IMR-90 (cell line): Measurements from ENCODE around the gene SLC49A4. TPM values are rescaled to one million over a fixed set of nuclear protein-coding genes. Genes with fewer than 3 reads are reported as not detected.

Source experiments
- ATAC-seq: fragments of 200-7000 bp; cut with Tn5 transposase; 2 replicates; pipeline ENCODE4 v1.9.1; 2020; ENCODE audit warnings: low read depth, mild to moderate bottlenecking, moderate library complexity
- BruUV-seq: library from RNA; stranded (reverse); fragments of 400-500 nt; replicated peaks from 2 replicates; lab custom pipeline; 2021; lab: Mats Ljungman, UMichigan
- CTCF ChIA-PET: fragments of 300-600 bp; formaldehyde crosslinking; extraction: SDS; loops from one replicate; lab custom pipeline; 2021; ENCODE audit warnings: antibody characterized with exemption; lab: Yijun Ruan, JAX
- POLR2A ChIA-PET: fragments of 300-600 bp; sonication (Branson Sonifier 250); formaldehyde crosslinking; loops from one replicate; lab custom pipeline; 2022; ENCODE audit warnings: antibody characterized with exemption; ENCODE audit not compliant: unreplicated experiment; lab: Charles Lee
- DNase-seq: peaks from one replicate; pipeline ENCODE4 v3.0.0; 2013
- H2AFZ ChIP-seq: replicated peaks from 2 replicates; pipeline ENCODE3; 2013; ENCODE audit warnings: low read length, mild to moderate bottlenecking; ENCODE audit not compliant: poor library complexity
- H2AK5ac ChIP-seq: 2 replicates; pipeline ENCODE4 v1.6.1; 2013; ENCODE audit warnings: low read depth, low read length, inconsistent platforms
- H2AK9ac ChIP-seq: replicated peaks from 2 replicates; pipeline ENCODE3; 2013; ENCODE audit warnings: mild to moderate bottlenecking, low read depth, low read length, moderate library complexity; ENCODE audit not compliant: poor library complexity
- H2BK120ac ChIP-seq: 2 replicates; pipeline ENCODE4 v1.6.1; 2013; ENCODE audit warnings: low read depth, low read length, inconsistent platforms
- H2BK15ac ChIP-seq: 3 replicates; pipeline ENCODE4 v1.6.1; 2013; ENCODE audit warnings: low read depth, low read length, inconsistent platforms
- H2BK20ac ChIP-seq: 2 replicates; pipeline ENCODE4 v1.6.1; 2013; ENCODE audit warnings: low read depth, mild to moderate bottlenecking, inconsistent platforms, low read length, moderate library complexity
- H2BK5ac ChIP-seq: 2 replicates; pipeline ENCODE4 v1.6.1; 2013; ENCODE audit warnings: mild to moderate bottlenecking, low read depth, low read length, inconsistent platforms; ENCODE audit not compliant: poor library complexity, severe bottlenecking
- H3K14ac ChIP-seq: replicated peaks from 2 replicates; pipeline ENCODE4 v1.6.1; 2013; ENCODE audit warnings: low read depth, low read length, inconsistent platforms
- H3K18ac ChIP-seq: 2 replicates; pipeline ENCODE4 v1.6.1; 2013; ENCODE audit warnings: low read depth, low read length, control low read depth
- H3K23ac ChIP-seq: 2 replicates; pipeline ENCODE4 v1.6.1; 2013; ENCODE audit warnings: low read depth, low read length, inconsistent platforms
- H3K27ac ChIP-seq: 2 replicates; pipeline ENCODE4 v1.5.1; 2013; ENCODE audit warnings: mild to moderate bottlenecking, control low read depth, low read length; ENCODE audit not compliant: insufficient read depth
- H3K27me3 ChIP-seq: 2 replicates; pipeline ENCODE4 v1.6.1; 2013; ENCODE audit warnings: low read length; ENCODE audit not compliant: control insufficient read depth, insufficient read depth
- H3K36me3 ChIP-seq: 2 replicates; pipeline ENCODE4 v1.6.1; 2013; ENCODE audit warnings: low read length, mixed read lengths; ENCODE audit not compliant: control insufficient read depth, insufficient read depth
- H3K4ac ChIP-seq: 2 replicates; pipeline ENCODE4 v1.6.1; 2013; ENCODE audit warnings: low read depth, low read length, inconsistent platforms
- H3K4me1 ChIP-seq: 2 replicates; pipeline ENCODE4 v1.6.1; 2013; ENCODE audit warnings: low read length, mixed read lengths; ENCODE audit not compliant: control insufficient read depth, insufficient read depth
- H3K4me2 ChIP-seq: 2 replicates; pipeline ENCODE4 v1.6.1; 2013; ENCODE audit warnings: low read depth, mild to moderate bottlenecking, control low read depth, low read length, moderate library complexity
- H3K4me3 ChIP-seq: 2 replicates; pipeline ENCODE4 v1.5.1; 2013; ENCODE audit warnings: low read depth, mild to moderate bottlenecking, control low read depth, low read length, moderate library complexity; ENCODE audit not compliant: insufficient read depth
- H3K56ac ChIP-seq: 2 replicates; pipeline ENCODE4 v1.6.1; 2013; ENCODE audit warnings: low read length, inconsistent platforms; ENCODE audit not compliant: insufficient read depth; ENCODE audit errors: extremely low read depth
- H3K79me1 ChIP-seq, 2 experiments: 2 replicates each; pipeline ENCODE4 v1.6.1; 2013; ENCODE audit warnings: low read length in 2 of 2, inconsistent platforms in 1 of 2, low read depth in 1 of 2
- H3K9ac ChIP-seq: 2 replicates; pipeline ENCODE4 v1.6.1; 2013; ENCODE audit warnings: low read depth, low read length, control low read depth
- H3K9me1 ChIP-seq: 2 replicates; pipeline ENCODE4 v1.6.1; 2013; ENCODE audit warnings: low read length, inconsistent platforms; ENCODE audit not compliant: insufficient read depth
- H3K9me3 ChIP-seq: 2 replicates; pipeline ENCODE4 v1.6.1; 2013; ENCODE audit warnings: low read length; ENCODE audit not compliant: control insufficient read depth, insufficient read depth
- H4K20me1 ChIP-seq: 2 replicates; pipeline ENCODE4 v1.6.1; 2013; ENCODE audit warnings: low read length, inconsistent platforms; ENCODE audit not compliant: insufficient read depth
- H4K5ac ChIP-seq: 2 replicates; pipeline ENCODE4 v1.6.1; 2013; ENCODE audit warnings: mild to moderate bottlenecking, low read depth, low read length, control low read depth
- H4K8ac ChIP-seq, 2 experiments: 2 replicates each; pipeline ENCODE4 v1.6.1; 2013; ENCODE audit warnings: low read depth in 2 of 2, low read length in 2 of 2, control low read depth in 1 of 2, inconsistent platforms in 1 of 2
- H4K91ac ChIP-seq: 2 replicates; pipeline ENCODE4 v1.6.1; 2013; ENCODE audit warnings: low read depth, low read length, inconsistent platforms; ENCODE audit not compliant: insufficient read depth
- BHLHE40 ChIP-seq: fragments of 150-350 bp; IDR thresholded peaks from 2 replicates; pipeline ENCODE4 v1.6.1; 2016; ENCODE audit warnings: mild to moderate bottlenecking, low read depth, low read length
- CEBPB ChIP-seq: IDR thresholded peaks from 2 replicates; pipeline ENCODE4 v1.6.1; 2012; ENCODE audit warnings: low read depth, low read length, improper control_type of control experiment
- CHD1 ChIP-seq: IDR thresholded peaks from 2 replicates; pipeline ENCODE4 v1.6.1; 2012; ENCODE audit warnings: low read depth, low read length, improper control_type of control experiment
- ELK1 ChIP-seq: fragments of 150-350 bp; IDR thresholded peaks from 2 replicates; pipeline ENCODE4 v1.6.1; 2016; ENCODE audit warnings: low read depth, mild to moderate bottlenecking, low read length, moderate library complexity, borderline replicate concordance
- FOS ChIP-seq: fragments of 150-350 bp; IDR thresholded peaks from 2 replicates; pipeline ENCODE4 v1.6.1; 2016; ENCODE audit warnings: low read depth, low read length
- MAZ ChIP-seq: IDR thresholded peaks from 2 replicates; pipeline ENCODE4 v1.6.1; 2012; ENCODE audit warnings: low read depth, mild to moderate bottlenecking, low read length, improper control_type of control experiment, moderate library complexity, borderline replicate concordance
- MXI1 ChIP-seq: IDR thresholded peaks from 2 replicates; pipeline ENCODE4 v1.6.1; 2012; ENCODE audit warnings: low read depth, mild to moderate bottlenecking, low read length, moderate library complexity, borderline replicate concordance
- NFE2L2 ChIP-seq: fragments of 150-350 bp; IDR thresholded peaks from 2 replicates; pipeline ENCODE4 v1.6.1; 2016; ENCODE audit warnings: low read depth, mild to moderate bottlenecking, low read length
- POLR2A ChIP-seq: IDR thresholded peaks from 2 replicates; pipeline ENCODE4 v1.6.1; 2012; ENCODE audit warnings: mild to moderate bottlenecking, low read depth, low read length
- RAD21 ChIP-seq: IDR thresholded peaks from 2 replicates; pipeline ENCODE4 v1.6.1; 2012; ENCODE audit warnings: low read length, improper control_type of control experiment
- RCOR1 ChIP-seq: IDR thresholded peaks from 2 replicates; pipeline ENCODE4 v1.6.1; 2012; ENCODE audit warnings: mild to moderate bottlenecking, low read length, improper control_type of control experiment; ENCODE audit not compliant: insufficient replicate concordance
- RFX5 ChIP-seq: IDR thresholded peaks from 2 replicates; pipeline ENCODE4 v1.8.0; 2012; ENCODE audit warnings: low read depth, mild to moderate bottlenecking, low read length, moderate library complexity
- SMC3 ChIP-seq: fragments of 150-350 bp; IDR thresholded peaks from 2 replicates; pipeline ENCODE4 v1.6.1; 2016; ENCODE audit warnings: low read depth, mild to moderate bottlenecking, antibody characterized with exemption, low read length, moderate library complexity
- USF2 ChIP-seq: fragments of 150-350 bp; IDR thresholded peaks from 2 replicates; pipeline ENCODE4 v1.6.1; 2017; ENCODE audit warnings: mild to moderate bottlenecking, antibody characterized with exemption, low read length, low read depth
- WGBS, 2 experiments: methylation state at CpG; one replicate each; pipeline versions ENCODE4 v1.1.5 to v1.1.7; 2013; ENCODE audit warnings: missing lambda C conversion rate in 2 of 2; ENCODE audit not compliant: insufficient read length in 1 of 2; ENCODE audit errors: extremely low coverage in 2 of 2; 5-methylcytosine and 5-hydroxymethylcytosine counted together
- dilution Hi-C: fragments of 300-500 bp; cut with HindIII; formaldehyde crosslinking; loops from one replicate; pipeline ENCODE4 v1.14.3; 2018; ENCODE audit warnings: low sequenced_read_pairs; ENCODE audit not compliant: unreplicated experiment
- in situ Hi-C: fragments of 300-500 bp; cut with MboI; formaldehyde crosslinking; loops from 3 replicates; pipeline ENCODE4 v1.14.3; 2019; ENCODE audit warnings: low sequenced_read_pairs, inconsistent platforms, mixed read lengths
- intact Hi-C: fragments of 100-400 bp; cut with micrococcal nuclease; formaldehyde crosslinking; loops from 2 replicates; pipeline ENCODE4 v1.10.0; 2022
- polyA plus RNA-seq, 3 experiments: library from polyadenylated mRNA; depleted of rRNA; stranded (reverse); fragments of >200 nt; gene quantifications; 2 replicates each; pipeline ENCODE4 v1.2.3, GENCODE V29; 2012; ENCODE audit warnings: low replicate concordance in 1 of 3
- total RNA-seq: library from RNA; depleted of rRNA; stranded (reverse); fragments of >200 nt; gene quantifications from 2 replicates; pipeline ENCODE4 v1.2.3, GENCODE V29; 2012
- TF ChIP-seq, protein P1 (sequence below): conservative IDR thresholded peaks from 2 replicates; pipeline ENCODE4 v1.5.1; 2012; ENCODE audit warnings: mild to moderate bottlenecking, low read depth, low read length, improper control_type of control experiment

Gene SLC49A4
- total and polyA plus RNA-seq, 2 of the 4 experiments (the other 2 are of a cell fraction), result 6.5 to 6.8 TPM

DNA sequence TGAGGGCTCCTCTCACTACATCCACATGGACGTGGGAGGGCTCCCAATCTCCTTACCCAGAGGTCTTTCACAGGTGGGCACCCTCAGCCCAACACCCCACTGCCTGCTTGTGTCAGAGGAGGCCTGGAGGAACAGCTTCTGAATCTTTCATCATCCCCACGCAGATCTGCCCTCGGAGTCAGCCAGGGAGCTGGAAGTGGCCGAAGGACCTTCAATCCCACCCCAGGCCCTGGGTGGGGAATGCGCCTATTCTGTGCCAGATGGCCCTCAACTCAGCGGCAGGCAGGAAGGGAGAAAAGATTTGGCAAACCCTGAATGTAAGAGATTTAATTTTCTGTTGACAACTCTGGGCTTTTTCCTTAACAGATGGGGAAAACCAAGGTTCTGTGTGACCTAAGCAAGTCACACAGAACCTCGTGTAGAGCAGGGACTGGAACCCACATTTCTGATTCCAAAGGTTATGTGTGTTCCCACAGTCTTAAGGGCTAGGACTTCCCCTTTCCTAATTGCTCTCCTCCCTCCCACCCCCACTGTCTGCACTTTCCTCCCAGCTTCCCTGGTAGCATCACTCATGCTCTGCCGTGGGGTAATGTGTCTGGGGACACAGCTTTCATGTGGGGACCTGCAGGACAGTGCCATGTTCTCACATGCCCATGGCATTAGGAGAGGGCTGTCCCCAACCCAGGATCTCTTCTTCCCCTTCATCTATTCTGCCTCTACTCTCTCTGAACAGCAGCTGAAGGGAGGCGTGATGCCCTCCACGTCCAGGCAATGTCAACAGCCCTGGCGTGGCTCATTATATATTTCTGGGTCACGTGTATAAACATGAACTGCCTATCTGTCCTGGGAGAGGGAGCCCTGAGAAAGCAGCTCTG lies 134.6 kb downstream of the SLC49A4 start:
- Histone ChIP-seq H3K14ac (no peak overlapping the region), H3K27ac (no peak overlapping the region), H3K9ac (no peak overlapping the region), H2AK9ac (no peak overlapping the region), H3K4me2 (no peak overlapping the region), H4K8ac (no peak overlapping the region), H2BK15ac (no peak overlapping the region), H3K4me3 (no peak overlapping the region), H4K20me1 (no peaks in the 10 kb centered on the region), H4K91ac (no peak overlapping the region), H3K56ac (no peak overlapping the region), H3K79me1 (no peaks in the 10 kb centered on the region), H3K9me1 (no peaks in the 10 kb centered on the region), H2BK120ac (no peak overlapping the region), H2AK5ac (no peak overlapping the region), H2BK20ac (no peak overlapping the region), H3K9me3 (no peaks in the 10 kb centered on the region), H2BK5ac (no peak overlapping the region), H3K4me1 (no peaks in the 10 kb centered on the region), H3K27me3 (peaks cover 42% of the 10 kb centered on the region), H3K23ac (no peak overlapping the region), H3K4ac (no peak overlapping the region), H2AFZ (no peak overlapping the region), H3K18ac (no peak overlapping the region), H4K5ac (no peak overlapping the region), H3K36me3 (no peaks in the 10 kb centered on the region)
- no peak for ATAC-seq
- 40% methylated on average over 1 of the region's 12 CpGs; no CpG with 5 or more reads in 1 of the 2 experiments for WGBS, 2 experiments
- dilution Hi-C loops, result no loop called here
- CTCF ChIA-PET, result no interaction called here
- no TSS peak for BruUV-seq
- POLR2A ChIA-PET, result interaction anchor here (0.7 kb wide), 1 partner anchor 13 kb away, joined by 3 read pairs; no protein-coding TSS in a partner anchor
- DNase-seq, result no peak
- in situ Hi-C loops, result no loop called here
- intact Hi-C loops, result no loop called here
- TF ChIP-seq USF2 (no peak), MXI1 (no peak), FOS (no peak), CEBPB (no peak), ELK1 (no peak), SMC3 (no peak), POLR2A (no peak), RFX5 (no peak), RAD21 (no peak), BHLHE40 (no peak), RCOR1 (no peak), CHD1 (no peak), NFE2L2 (no peak), MAZ (no peak)
- TF ChIP-seq, protein P1, sequence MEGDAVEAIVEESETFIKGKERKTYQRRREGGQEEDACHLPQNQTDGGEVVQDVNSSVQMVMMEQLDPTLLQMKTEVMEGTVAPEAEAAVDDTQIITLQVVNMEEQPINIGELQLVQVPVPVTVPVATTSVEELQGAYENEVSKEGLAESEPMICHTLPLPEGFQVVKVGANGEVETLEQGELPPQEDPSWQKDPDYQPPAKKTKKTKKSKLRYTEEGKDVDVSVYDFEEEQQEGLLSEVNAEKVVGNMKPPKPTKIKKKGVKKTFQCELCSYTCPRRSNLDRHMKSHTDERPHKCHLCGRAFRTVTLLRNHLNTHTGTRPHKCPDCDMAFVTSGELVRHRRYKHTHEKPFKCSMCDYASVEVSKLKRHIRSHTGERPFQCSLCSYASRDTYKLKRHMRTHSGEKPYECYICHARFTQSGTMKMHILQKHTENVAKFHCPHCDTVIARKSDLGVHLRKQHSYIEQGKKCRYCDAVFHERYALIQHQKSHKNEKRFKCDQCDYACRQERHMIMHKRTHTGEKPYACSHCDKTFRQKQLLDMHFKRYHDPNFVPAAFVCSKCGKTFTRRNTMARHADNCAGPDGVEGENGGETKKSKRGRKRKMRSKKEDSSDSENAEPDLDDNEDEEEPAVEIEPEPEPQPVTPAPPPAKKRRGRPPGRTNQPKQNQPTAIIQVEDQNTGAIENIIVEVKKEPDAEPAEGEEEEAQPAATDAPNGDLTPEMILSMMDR, result no peak
